ENCODE data around the gene GABRR1. TPM values are rescaled to one million over a fixed set of nuclear protein-coding genes. Genes with fewer than 3 reads are reported as not detected.

Gene GABRR1
- total RNA-seq, 1 experiment from 2014 or later: 0.33 TPM

GRCh38 chr6:89194559-89194958 lies 22.6 kb downstream of the GABRR1 start:
- no peak overlapping the region for H3K56ac ChIP-seq (ENCODE audit: insufficient read length, low read depth, low read length)
- DNase-seq: no peak
- H3K9me3 Mint-ChIP-seq: peaks cover 18 to 19% of the 10 kb centered on the region in 2 experiments
- H3K36me3 Mint-ChIP-seq (ENCODE audit: insufficient read depth in 1 of 3, low read depth in 3 of 3): peaks cover 7 to 13% (median 10%) of the 10 kb centered on the region in 3 experiments; a peak in 6 of 7 replicates
- H3K4me1 ChIP-seq (ENCODE audit: insufficient read depth, low read length): peaks cover 8% of the 10 kb centered on the region
- H3K79me1 ChIP-seq (ENCODE audit: insufficient read depth, low read depth, low read length, poor library complexity, severe bottlenecking): no peaks in the 10 kb centered on the region
- no peak overlapping the region for H3K9ac ChIP-seq (ENCODE audit: extremely low read depth, insufficient read length, low read length)
- no peaks in the 10 kb centered on the region for H4K20me1 ChIP-seq (ENCODE audit: control insufficient read depth, insufficient read depth, insufficient read length)
- H2AK5ac ChIP-seq (ENCODE audit: insufficient read length, low read length): no peak overlapping the region
- no peaks in the 10 kb centered on the region for H3K27me3 ChIP-seq (ENCODE audit: insufficient read depth, low read length)
- H3K4me3 Mint-ChIP-seq: no peak overlapping the region
- TF ChIP-seq CTCF (conservative IDR thresholded peaks at IDR 0.05): no peak
- H2BK12ac ChIP-seq (ENCODE audit: insufficient read length, low read depth, low read length): no peak overlapping the region
- H3K4ac ChIP-seq (ENCODE audit: low read depth, low read length): no peak overlapping the region
- H2BK15ac ChIP-seq (ENCODE audit: low read depth, low read length): no peak overlapping the region
- H2BK120ac ChIP-seq (ENCODE audit: low read depth, low read length, poor library complexity, severe bottlenecking): no peak overlapping the region
- H4K91ac ChIP-seq (ENCODE audit: insufficient read length, low read depth, low read length): no peak overlapping the region
- H3K27me3 Mint-ChIP-seq (ENCODE audit: low read depth): peaks cover 1% of the 10 kb centered on the region
- no peak overlapping the region for H4K8ac ChIP-seq (replicated peaks; ENCODE audit: insufficient read length, low read depth, low read length)
- no peak overlapping the region for H3K14ac ChIP-seq (ENCODE audit: insufficient read depth, low read length)
- no peaks in the 10 kb centered on the region for H3K9me3 ChIP-seq (ENCODE audit: control insufficient read depth, low read depth, low read length)
- H3K23me2 ChIP-seq (ENCODE audit: insufficient read length, low read depth, low read length, poor library complexity, severe bottlenecking): no peaks in the 10 kb centered on the region
- H2BK5ac ChIP-seq (ENCODE audit: insufficient read length, low read length): no peak overlapping the region
- no peak overlapping the region for H3K4me2 ChIP-seq (ENCODE audit: insufficient read depth, insufficient read length, low read length)
- no peak overlapping the region for H3T11ph ChIP-seq (ENCODE audit: low read length)
- H3K27ac Mint-ChIP-seq: no peak overlapping the region
- no peak overlapping the region for H2BK20ac ChIP-seq (ENCODE audit: low read depth, low read length, poor library complexity, severe bottlenecking)
- no peaks in the 10 kb centered on the region for H3K79me2 ChIP-seq (ENCODE audit: insufficient read depth, low read length)
- no CpG with 5 or more reads among the region's 1 CpG for WGBS (ENCODE audit: extremely low coverage, insufficient read length, low lambda C conversion rate)
- no peak overlapping the region for H3K27ac ChIP-seq (ENCODE audit: insufficient read length, low read depth, low read length)
- no peak overlapping the region for H4K5ac ChIP-seq (ENCODE audit: insufficient read length, low read depth, low read length)
- peaks cover 18 to 22% of the 10 kb centered on the region in 2 experiments for H3K4me1 Mint-ChIP-seq
- H3K18ac ChIP-seq (ENCODE audit: insufficient read length, low read depth, low read length): no peak overlapping the region
- no peak overlapping the region for H2AFZ ChIP-seq (ENCODE audit: low read length)
- no peak overlapping the region for H3K23ac ChIP-seq (ENCODE audit: insufficient read length, low read depth, low read length)
